ENCODE measurements around the gene MEIOC.
"Not testable (repeated sequence)": the region's sequence is repeated elsewhere in the genome, so short reads cannot be mapped to it uniquely, and the experiment has no call there.

Gene MEIOC
- total RNA-seq = 0 to 0.36 (median 0.30) reads per million in 4 experiments

GRCh38 chr17:44655983-44656710 is at the start of gene MEIOC:
Gene MEIOC (plus strand): TSS chr17:44656468. CDS start chr17:44656614, 146 bp downstream.
- no peak for DNase-seq

DNA sequence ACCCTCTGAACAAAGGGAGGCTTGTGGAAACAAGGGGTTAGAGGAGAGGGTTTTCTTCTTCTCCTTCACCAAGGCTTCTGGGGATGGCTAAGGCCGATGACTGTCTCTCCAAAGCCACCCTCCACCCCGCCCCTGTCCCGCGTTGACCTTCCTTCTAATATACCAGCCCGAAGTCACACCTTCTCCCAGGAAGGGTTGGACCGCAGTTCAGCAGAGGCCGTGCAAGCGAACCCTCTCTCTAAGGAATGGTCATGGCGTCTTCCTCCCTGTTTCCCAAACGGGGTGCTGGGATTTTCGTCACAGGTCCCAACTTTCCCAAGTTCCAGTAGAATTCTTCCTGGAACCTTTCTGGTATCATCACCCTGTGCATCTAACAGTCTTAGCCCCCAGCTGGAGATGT is 49.6 kb upstream of the MEIOC start:
- no peak for DNase-seq

- no peak for DNase-seq
Observed at GRCh38 chr17:44607836-44608690, 48.2 kb upstream of the MEIOC start.

DNA sequence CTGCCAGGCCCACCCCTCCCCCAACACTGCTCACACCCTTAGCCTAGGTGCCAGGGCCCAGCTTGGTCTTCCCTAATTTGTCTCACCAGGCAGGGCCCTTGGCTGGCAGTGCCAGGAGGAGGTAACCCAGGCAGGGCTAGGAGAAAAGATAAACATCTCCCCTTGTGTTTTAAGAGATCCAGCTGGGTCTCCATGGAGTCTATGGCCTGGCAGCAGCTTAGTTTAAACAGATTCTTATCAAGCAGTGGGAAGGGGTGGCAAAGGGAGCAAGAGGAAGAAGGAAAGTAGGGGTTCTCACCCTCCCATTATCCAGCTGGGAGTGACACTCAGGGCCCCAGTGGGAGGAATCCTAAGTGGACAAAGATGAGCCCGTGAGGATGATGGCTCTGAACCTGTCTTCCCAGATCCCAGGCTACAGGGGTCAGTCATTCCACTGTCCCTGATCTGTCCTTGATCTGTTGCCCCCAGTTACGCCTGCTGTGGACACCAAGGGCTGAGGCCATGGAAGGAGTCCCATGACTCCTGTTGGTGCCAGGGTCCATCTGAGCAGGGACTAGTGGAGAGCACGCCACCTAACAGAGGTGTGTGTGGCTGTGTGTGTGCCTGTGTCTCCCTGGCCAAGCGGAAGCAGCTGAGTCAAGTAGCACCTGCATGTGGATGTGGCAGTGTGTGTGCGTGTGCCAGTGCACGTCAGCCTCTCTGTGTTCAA is 47.4 kb upstream of the MEIOC start:
- no peak for DNase-seq

GRCh38 chr17:44610331-44610730 is 45.9 kb upstream of the MEIOC start:
- no peak for DNase-seq

GRCh38 chr17:44610871-44611270 is 45.4 kb upstream of the MEIOC start:
- DNase-seq = no peak

DNA sequence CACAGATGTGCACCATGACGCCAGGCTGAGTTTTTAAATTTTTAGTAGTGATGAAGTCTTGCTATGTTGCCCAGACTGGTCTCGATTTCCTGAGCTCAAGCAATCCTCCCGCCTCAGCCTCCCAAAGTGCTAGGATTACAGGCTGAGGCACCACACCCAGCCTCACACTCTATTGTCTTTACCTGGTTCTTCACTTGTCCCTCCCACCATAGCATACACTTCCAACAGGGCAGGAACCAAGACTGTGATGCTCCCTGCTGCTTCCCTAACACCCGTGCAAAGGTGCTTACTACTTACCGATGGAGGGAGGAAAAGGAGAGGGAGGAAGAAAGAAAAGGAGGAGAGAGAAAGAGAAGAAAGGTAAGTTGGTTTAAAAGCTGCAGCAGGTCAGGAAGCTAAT is 41.4 kb upstream of the MEIOC start:
- no peak for DNase-seq

DNA sequence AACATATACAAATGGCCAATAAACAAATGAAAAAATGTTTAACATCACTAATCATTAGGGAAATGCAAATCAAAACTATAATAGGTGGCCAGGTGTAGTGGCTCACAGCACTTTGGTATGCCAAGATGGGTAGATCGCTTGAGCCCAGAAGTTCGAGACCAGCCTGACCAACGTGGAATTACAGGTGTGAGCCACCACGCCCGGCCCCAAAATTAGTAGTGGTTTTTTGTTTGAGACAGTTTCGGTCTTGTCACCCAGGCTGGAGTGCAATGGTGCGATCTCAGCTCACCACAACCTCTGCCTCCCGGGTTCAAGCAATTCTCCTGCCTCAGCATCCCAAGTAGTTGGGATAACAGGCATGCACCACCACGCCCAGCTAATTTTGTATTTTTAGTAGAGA is 37.6 kb upstream of the MEIOC start:
- DNase-seq = not testable (repeated sequence)

GRCh38 chr17:44623070-44623725 is 33.1 kb upstream of the MEIOC start:
- DNase-seq = no peak

- DNase-seq = no peak
Observed at GRCh38 chr17:44627513-44628242, 28.6 kb upstream of the MEIOC start.

GRCh38 chr17:44628243-44629188 is 27.8 kb upstream of the MEIOC start:
- DNase-seq = no peak

GRCh38 chr17:44629314-44629713 is 27.0 kb upstream of the MEIOC start:
- DNase-seq = no peak

DNA sequence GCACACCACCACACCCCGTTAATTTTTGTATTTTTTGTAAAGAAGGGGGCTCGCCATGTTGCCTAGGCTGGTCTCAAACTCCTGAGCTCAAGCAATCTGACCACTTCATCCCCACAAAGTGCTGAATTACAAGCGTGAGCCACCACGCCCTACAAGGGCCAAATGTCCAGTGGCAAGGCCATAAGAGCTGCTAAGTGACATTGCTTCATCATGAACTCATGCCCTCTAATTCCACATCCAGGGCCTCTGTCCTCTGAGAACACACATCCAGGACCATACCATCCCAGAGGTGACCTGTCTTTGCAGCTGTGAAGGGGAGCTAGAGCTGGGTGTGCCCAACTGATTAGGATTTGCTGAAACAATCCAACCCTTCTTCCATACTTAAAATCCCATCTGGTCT is 25.6 kb upstream of the MEIOC start:
- DNase-seq = no peak

DNA sequence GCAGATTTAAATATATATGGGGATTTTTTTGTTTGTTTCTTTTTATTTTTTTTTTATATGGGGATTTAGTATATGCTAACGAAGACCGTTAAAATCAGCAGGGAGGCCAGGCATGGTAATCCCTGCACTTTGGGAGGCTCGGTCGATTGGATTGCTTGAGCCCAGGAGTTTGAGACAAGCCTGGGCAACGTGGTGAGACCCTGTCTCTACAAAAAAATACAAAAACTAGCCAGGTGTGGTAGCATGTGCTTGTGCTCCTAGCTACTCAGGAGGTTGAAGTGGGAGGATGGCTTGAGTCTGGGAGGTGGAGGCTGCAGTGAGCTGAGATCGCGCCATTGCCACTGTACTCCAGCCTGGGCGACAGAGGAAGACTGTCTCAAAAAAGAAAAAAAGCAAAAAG is 22.3 kb upstream of the MEIOC start:
- DNase-seq = no peak

- DNase-seq = not testable (repeated sequence)
Observed at GRCh38 chr17:44634401-44634800, 21.9 kb upstream of the MEIOC start.

DNA sequence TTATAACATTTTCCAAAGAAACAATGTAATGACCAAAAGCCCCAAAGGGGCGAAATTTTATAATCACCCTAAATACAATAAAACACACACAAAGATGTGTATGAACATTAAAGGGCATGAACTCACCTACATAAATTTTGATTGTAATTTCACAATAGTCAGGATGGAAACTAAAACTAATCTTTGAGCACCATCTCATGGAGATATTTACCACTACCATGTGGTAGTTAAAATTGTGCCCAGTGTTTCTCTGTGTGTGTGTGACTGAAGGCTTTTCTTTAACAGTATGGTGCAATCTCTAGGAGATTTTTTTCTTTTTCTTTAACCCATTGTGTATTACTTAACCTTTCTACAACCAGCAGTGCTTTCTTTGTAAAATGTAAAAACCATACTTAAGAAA is 19.7 kb upstream of the MEIOC start:
- no peak for DNase-seq

- no peak for DNase-seq
Observed at GRCh38 chr17:44637066-44637465, 19.2 kb upstream of the MEIOC start.

- DNase-seq = no peak
Observed at GRCh38 chr17:44642834-44643233, 13.4 kb upstream of the MEIOC start.

DNA sequence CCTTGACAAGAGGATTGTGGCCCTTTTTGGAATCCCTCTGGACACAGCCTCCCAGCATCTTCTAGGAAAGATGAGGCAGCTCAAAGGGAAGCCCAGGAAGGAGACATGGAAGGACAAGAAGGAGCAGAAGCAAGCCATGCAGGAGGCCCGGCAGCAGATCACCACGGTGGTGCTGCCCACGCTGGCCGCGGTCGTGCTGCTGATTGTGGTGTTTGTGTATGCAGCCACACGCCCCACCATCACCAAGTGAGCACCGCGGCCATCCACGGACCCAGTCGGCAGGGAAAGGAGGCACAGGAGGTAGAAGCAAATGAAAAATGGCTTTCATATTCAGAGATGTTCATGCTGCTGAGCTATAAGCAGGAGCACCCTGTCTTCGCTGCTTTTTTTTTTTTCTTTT is 10.9 kb upstream of the MEIOC start:
- DNase-seq = no peak

- no peak for DNase-seq
Observed at GRCh38 chr17:44646280-44646679, 10.0 kb upstream of the MEIOC start.

- DNase-seq = no peak
Observed at GRCh38 chr17:44647736-44648135, 8.5 kb upstream of the MEIOC start.

Measured in effector CD8-positive, alpha-beta T cell (primary cell).